DND-41 (cell line): ENCODE measurements around the gene SEL1L2.

Experiments used
- ATAC-seq: fragments of 200-7000 bp; cut with Tn5 transposase; 3 replicates; pipeline ENCODE4 v1.9.1; 2021; ENCODE audit warnings: low read depth; ENCODE audit not compliant: insufficient read depth
- DNase-seq: peaks from one replicate; pipeline ENCODE4 v3.0.0-alpha.2; 2020
- H2AFZ ChIP-seq: 2 replicates; pipeline ENCODE4 v1.6.0; 2012; ENCODE audit warnings: low read depth, low read length
- H3K27ac ChIP-seq: 2 replicates; pipeline ENCODE4 v1.5.1; 2012; ENCODE audit warnings: low read length, inconsistent platforms
- H3K27me3 ChIP-seq: fragments of 200-600 bp; sonication (generic); 2 replicates; pipeline ENCODE4 v1.6.0; 2012; ENCODE audit warnings: low read length, mild to moderate bottlenecking, inconsistent platforms; ENCODE audit not compliant: insufficient read depth, poor library complexity
- H3K36me3 ChIP-seq: 2 replicates; pipeline ENCODE4 v1.5.1; 2012; ENCODE audit warnings: low read length, inconsistent platforms; ENCODE audit not compliant: insufficient read depth
- H3K4me1 ChIP-seq: 2 replicates; pipeline ENCODE4 v1.5.1; 2012; ENCODE audit warnings: mild to moderate bottlenecking, low read length; ENCODE audit not compliant: insufficient read depth
- H3K4me2 ChIP-seq: 2 replicates; pipeline ENCODE4 v1.6.0; 2012; ENCODE audit warnings: mild to moderate bottlenecking, moderate library complexity, low read length, inconsistent platforms; ENCODE audit not compliant: insufficient read depth
- H3K4me3 ChIP-seq, 2 experiments: fragments of 200-600 bp in 1 of 2; shearing (Covaris generic) in 1 of 2; 2 replicates each; pipeline ENCODE4 v1.5.1; 2012 to 2016; ENCODE audit warnings: inconsistent platforms in 2 of 2, low read length in 2 of 2, mild to moderate bottlenecking in 2 of 2, low read depth in 1 of 2, moderate library complexity in 1 of 2
- H3K79me2 ChIP-seq: 2 replicates; pipeline ENCODE4 v1.6.0; 2012; ENCODE audit warnings: low read length, inconsistent platforms; ENCODE audit not compliant: insufficient read depth
- H3K9ac ChIP-seq: 2 replicates; pipeline ENCODE4 v1.6.0; 2012; ENCODE audit warnings: low read depth, mild to moderate bottlenecking, inconsistent platforms, low read length, moderate library complexity
- H3K9me3 ChIP-seq: 2 replicates; pipeline ENCODE4 v1.5.1; 2012; ENCODE audit warnings: low read length, moderate library complexity, mild to moderate bottlenecking, inconsistent platforms; ENCODE audit not compliant: insufficient read depth, severe bottlenecking
- H4K20me1 ChIP-seq: 2 replicates; pipeline ENCODE4 v1.6.0; 2012; ENCODE audit warnings: low read length; ENCODE audit not compliant: insufficient read depth
- CTCF ChIP-seq: IDR thresholded peaks from 2 replicates; pipeline ENCODE4 v1.5.1; 2012; ENCODE audit warnings: borderline replicate concordance, low read length, moderate library complexity, mild to moderate bottlenecking; ENCODE audit not compliant: poor library complexity, severe bottlenecking; ENCODE audit errors: extremely low read depth
- EZH2 ChIP-seq: IDR thresholded peaks from 3 replicates; pipeline ENCODE4 v1.6.1; 2012; ENCODE audit warnings: borderline replicate concordance, low read depth, mild to moderate bottlenecking, moderate library complexity, low read length, inconsistent platforms; ENCODE audit not compliant: severe bottlenecking

The SEL1L2 gene

GRCh38 chr20:13831476-13831875, 158.9 kb downstream of the SEL1L2 start:
- Histone ChIP-seq H3K36me3 (no peaks in the 10 kb centered on the region), H2AFZ (no peak overlapping the region), H3K4me2 (no peak overlapping the region), H3K9me3 (no peaks in the 10 kb centered on the region), H3K9ac (no peak overlapping the region), H3K4me3 (no peak overlapping the region), H3K27me3 (peaks cover 4% of the 10 kb centered on the region), H4K20me1 (no peaks in the 10 kb centered on the region), H3K27ac (no peak overlapping the region), H3K79me2 (no peaks in the 10 kb centered on the region), H3K4me1 (no peaks in the 10 kb centered on the region)
- DNase-seq, result no peak
- no peak for ATAC-seq
- TF ChIP-seq EZH2 (no peak), CTCF (no peak)

- H3K36me3 ChIP-seq, result no peaks in the 10 kb centered on the region
- no peaks in the 10 kb centered on the region for H3K79me2 ChIP-seq
- DNase-seq (no peak), ATAC-seq (no peak)
- TF ChIP-seq EZH2 (no peak), CTCF (no peak)
- H3K27ac ChIP-seq, result no peak overlapping the region
- no peak overlapping the region for H3K4me2 ChIP-seq
- H4K20me1 ChIP-seq, result no peaks in the 10 kb centered on the region
- peaks cover 4% of the 10 kb centered on the region for H3K27me3 ChIP-seq
- H3K4me1 ChIP-seq, result no peaks in the 10 kb centered on the region
- no peak overlapping the region for H2AFZ ChIP-seq
- H3K4me3 ChIP-seq, result no peak overlapping the region
- no peaks in the 10 kb centered on the region for H3K9me3 ChIP-seq
- H3K9ac ChIP-seq, result no peak overlapping the region
Observed at GRCh38 chr20:13825465-13825864, 164.9 kb downstream of the SEL1L2 start.

- DNase-seq (no peak), ATAC-seq (no peak)
- no peak overlapping the region for H3K27ac ChIP-seq
- H3K27me3 ChIP-seq, result peaks cover 4% of the 10 kb centered on the region
- no peak overlapping the region for H3K9ac ChIP-seq
- H3K79me2 ChIP-seq, result no peaks in the 10 kb centered on the region
- no peak overlapping the region for H3K4me3 ChIP-seq
- H4K20me1 ChIP-seq, result no peaks in the 10 kb centered on the region
- H3K4me2 ChIP-seq, result no peak overlapping the region
- TF ChIP-seq CTCF, result no peak
- no peak for TF ChIP-seq EZH2
- H3K36me3 ChIP-seq, result peaks cover 7% of the 10 kb centered on the region; the same call in 1 of the 2 replicates
- H2AFZ ChIP-seq, result no peak overlapping the region
- H3K9me3 ChIP-seq, result no peaks in the 10 kb centered on the region
- no peaks in the 10 kb centered on the region for H3K4me1 ChIP-seq
Observed at GRCh38 chr20:13824459-13824858, 166.0 kb downstream of the SEL1L2 start.

- Histone ChIP-seq H3K27ac (no peak overlapping the region), H3K36me3 (peaks cover 22% of the 10 kb centered on the region), H2AFZ (no peak overlapping the region), H3K79me2 (no peaks in the 10 kb centered on the region), H3K4me2 (no peak overlapping the region), H4K20me1 (no peaks in the 10 kb centered on the region), H3K4me1 (no peaks in the 10 kb centered on the region), H3K9ac (no peak overlapping the region), H3K27me3 (no peaks in the 10 kb centered on the region), H3K4me3 (no peak overlapping the region), H3K9me3 (no peaks in the 10 kb centered on the region)
- TF ChIP-seq CTCF (peak; percentile 12), EZH2 (no peak)
- ATAC-seq (no peak), DNase-seq (no peak)
Observed at GRCh38 chr20:13822459-13822858, 168.0 kb downstream of the SEL1L2 start.
